Keratinocyte (primary cell): ENCODE results near the gene ITCH. TPM values are rescaled to one million over a fixed set of nuclear protein-coding genes. Genes with fewer than 3 reads are reported as not detected.

ENCODE experiments used
- DNase-seq: peaks from one replicate; pipeline ENCODE4 v3.0.0-alpha.2; 2011; ENCODE audit warnings: low read depth, missing footprints, low spot score
- FAIRE-seq: peaks from 2 replicates; lab custom pipeline; 2011; peaks lifted over from hg19 to GRCh38; lab: Jason Lieb, UNC
- H2AFZ ChIP-seq: 2 replicates; pipeline ENCODE4 v1.6.0; 2012; ENCODE audit warnings: low read length, control low read depth, inconsistent platforms; ENCODE audit not compliant: control insufficient read depth
- H3K27ac ChIP-seq: 2 replicates; pipeline ENCODE4 v1.5.1; 2011; ENCODE audit warnings: low read length; ENCODE audit not compliant: control insufficient read depth, insufficient read depth
- H3K27me3 ChIP-seq: 3 replicates; pipeline ENCODE4 v1.6.0; 2011; ENCODE audit warnings: low read length; ENCODE audit not compliant: control insufficient read depth, insufficient read depth; ENCODE audit errors: extremely low read depth
- H3K36me3 ChIP-seq, 2 experiments: 2 replicates in 1 of 2; 3 replicates in 1 of 2; pipeline ENCODE4 v1.5.1; 2011; ENCODE audit warnings: low read length in 2 of 2, mild to moderate bottlenecking in 1 of 2; ENCODE audit not compliant: control insufficient read depth in 2 of 2, insufficient read depth in 2 of 2; ENCODE audit errors: extremely low read depth in 1 of 2
- H3K4me1 ChIP-seq: 3 replicates; pipeline ENCODE4 v1.5.1; 2011; ENCODE audit warnings: low read length; ENCODE audit not compliant: control insufficient read depth, insufficient read depth; ENCODE audit errors: extremely low read depth
- H3K4me2 ChIP-seq: 3 replicates; pipeline ENCODE4 v1.6.0; 2011; ENCODE audit warnings: low read depth, low read length; ENCODE audit not compliant: control insufficient read depth, insufficient read depth; ENCODE audit errors: extremely low read depth
- H3K4me3 ChIP-seq, 3 experiments: fragments of 200-600 bp in 1 of 3; sonication (generic) in 1 of 3; 2 replicates in 2 of 3; 3 replicates in 1 of 3; pipeline ENCODE4 v1.5.1; 2011 to 2016; ENCODE audit warnings: low read length in 3 of 3, mild to moderate bottlenecking in 3 of 3, control low read depth in 2 of 3, inconsistent platforms in 1 of 3, low read depth in 1 of 3, mixed read lengths in 1 of 3, mixed run types in 1 of 3, moderate library complexity in 1 of 3; ENCODE audit not compliant: control insufficient read depth in 2 of 3, insufficient read depth in 2 of 3; ENCODE audit errors: extremely low read depth in 1 of 3
- H3K79me2 ChIP-seq: 2 replicates; pipeline ENCODE4 v1.6.0; 2012; ENCODE audit warnings: low read length; ENCODE audit not compliant: control insufficient read depth, insufficient read depth
- H3K9ac ChIP-seq: 3 replicates; pipeline ENCODE4 v1.6.0; 2011; ENCODE audit warnings: low read length; ENCODE audit not compliant: control insufficient read depth, insufficient read depth; ENCODE audit errors: extremely low read depth
- H3K9me1 ChIP-seq: 3 replicates; pipeline ENCODE4 v1.6.0; 2011; ENCODE audit warnings: low read length; ENCODE audit not compliant: control insufficient read depth, insufficient read depth; ENCODE audit errors: extremely low read depth
- H3K9me3 ChIP-seq: 2 replicates; pipeline ENCODE4 v1.5.1; 2012; ENCODE audit warnings: low read depth, low read length; ENCODE audit not compliant: control insufficient read depth
- H4K20me1 ChIP-seq: 3 replicates; pipeline ENCODE4 v1.6.0; 2011; ENCODE audit warnings: low read length; ENCODE audit not compliant: control insufficient read depth, insufficient read depth; ENCODE audit errors: extremely low read depth
- EZH2 ChIP-seq: IDR thresholded peaks from one replicate; pipeline ENCODE4 v1.6.1; 2012; ENCODE audit warnings: inconsistent platforms, mild to moderate bottlenecking, low read length, moderate library complexity
- dilution Hi-C: fragments of 300-500 bp; cut with MboI; formaldehyde crosslinking; loops from one replicate; pipeline ENCODE4 v1.7.0; 2020; ENCODE audit warnings: low sequenced_read_pairs; ENCODE audit not compliant: extremely low pct_ligation_motif_present
- polyA plus RNA-seq, 5 experiments: library from polyadenylated mRNA; depleted of rRNA in 3 of 5; stranded (reverse) in 3 of 5; stranded (forward) in 1 of 5; unstranded in 1 of 5; fragments of >200 nt; gene quantifications; 1 replicate in 1 of 5; 2 replicates in 3 of 5; 3 replicates in 1 of 5; pipeline versions ENCODE4 v1.2.1 to v1.2.3, GENCODE V29; 2011 to 2012; ENCODE audit warnings: missing spikeins in 2 of 5, low read depth in 1 of 5, low replicate concordance in 1 of 5
- TF ChIP-seq, protein P1 (sequence below), 3 experiments: IDR thresholded peaks in 1 of 3; conservative IDR thresholded peaks in 1 of 3; optimal IDR thresholded peaks in 1 of 3; 2 replicates in 2 of 3; 3 replicates in 1 of 3; pipeline versions ENCODE3 to v1.5.1; 2011; ENCODE audit warnings: low read length in 3 of 3, mild to moderate bottlenecking in 3 of 3, moderate library complexity in 2 of 3, control low read depth in 1 of 3, inconsistent platforms in 1 of 3; ENCODE audit not compliant: insufficient read depth in 2 of 3; ENCODE audit errors: extremely low read depth in 1 of 3

The ITCH gene
- polyA plus RNA-seq, 1 donor (not counting 4 experiments of a cell fraction or from before 2014, with no cell fraction given): 42.5 TPM

- H3K4me1 ChIP-seq: no peaks in the 10 kb centered on the region
Observed at GRCh38 chr20:34536798-34537394, 173.8 kb downstream of the ITCH start.

DNA sequence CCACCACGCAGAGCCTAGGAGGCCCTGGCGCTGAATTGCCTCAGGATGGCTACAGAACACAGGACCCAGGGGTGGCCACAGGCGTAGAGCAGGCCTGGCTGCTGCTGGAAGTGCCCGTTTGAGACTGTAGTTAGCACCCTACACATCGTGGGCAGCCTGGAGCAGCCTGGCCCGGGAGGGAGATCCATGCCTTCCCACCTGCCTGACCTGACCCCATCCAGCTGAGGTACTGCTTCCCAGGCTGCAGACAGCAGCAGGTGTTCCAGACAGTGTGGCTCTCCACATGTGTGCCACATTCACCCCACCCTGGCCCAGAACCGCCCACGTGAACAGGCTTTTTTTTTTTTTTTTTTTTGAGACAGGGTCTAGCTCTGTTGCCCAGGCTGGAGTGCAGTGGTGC lies 174.6 kb downstream of the ITCH start:
- Histone ChIP-seq H3K9me1 (peaks cover 3% of the 10 kb centered on the region), H3K4me1 (no peaks in the 10 kb centered on the region), H3K4me2 (no peak overlapping the region), H2AFZ (no peak overlapping the region), H3K4me3 (no peak overlapping the region), H3K9ac (no peak overlapping the region), H3K27me3 (no peaks in the 10 kb centered on the region), H4K20me1 (peaks cover 12% of the 10 kb centered on the region), H3K79me2 (peaks cover 2% of the 10 kb centered on the region), H3K9me3 (no peaks in the 10 kb centered on the region), H3K36me3 (peaks cover 53 to 63% of the 10 kb centered on the region in 2 experiments), H3K27ac (no peak overlapping the region)
- dilution Hi-C loops: no loop called here
- no peak for DNase-seq
- TF ChIP-seq, protein P1, sequence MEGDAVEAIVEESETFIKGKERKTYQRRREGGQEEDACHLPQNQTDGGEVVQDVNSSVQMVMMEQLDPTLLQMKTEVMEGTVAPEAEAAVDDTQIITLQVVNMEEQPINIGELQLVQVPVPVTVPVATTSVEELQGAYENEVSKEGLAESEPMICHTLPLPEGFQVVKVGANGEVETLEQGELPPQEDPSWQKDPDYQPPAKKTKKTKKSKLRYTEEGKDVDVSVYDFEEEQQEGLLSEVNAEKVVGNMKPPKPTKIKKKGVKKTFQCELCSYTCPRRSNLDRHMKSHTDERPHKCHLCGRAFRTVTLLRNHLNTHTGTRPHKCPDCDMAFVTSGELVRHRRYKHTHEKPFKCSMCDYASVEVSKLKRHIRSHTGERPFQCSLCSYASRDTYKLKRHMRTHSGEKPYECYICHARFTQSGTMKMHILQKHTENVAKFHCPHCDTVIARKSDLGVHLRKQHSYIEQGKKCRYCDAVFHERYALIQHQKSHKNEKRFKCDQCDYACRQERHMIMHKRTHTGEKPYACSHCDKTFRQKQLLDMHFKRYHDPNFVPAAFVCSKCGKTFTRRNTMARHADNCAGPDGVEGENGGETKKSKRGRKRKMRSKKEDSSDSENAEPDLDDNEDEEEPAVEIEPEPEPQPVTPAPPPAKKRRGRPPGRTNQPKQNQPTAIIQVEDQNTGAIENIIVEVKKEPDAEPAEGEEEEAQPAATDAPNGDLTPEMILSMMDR (optimal IDR thresholded peaks at IDR 0.05 in 1 of 3, IDR thresholded peaks at IDR 0.05 in 1 of 3, conservative IDR thresholded peaks at IDR 0.05 in 1 of 3; ENCODE audit: extremely low read depth in 1 of 3, insufficient read depth in 2 of 3, low read length in 3 of 3): no peak
- no peak for TF ChIP-seq EZH2
- FAIRE-seq: no peak

More at GRCh38 chr20:34536798-34537394, 173.8 kb downstream of the ITCH start:
- TF ChIP-seq, protein P1 (optimal IDR thresholded peaks at IDR 0.05 in 1 of 3, IDR thresholded peaks at IDR 0.05 in 1 of 3, conservative IDR thresholded peaks at IDR 0.05 in 1 of 3; ENCODE audit: extremely low read depth in 1 of 3, insufficient read depth in 2 of 3, low read length in 3 of 3): peak; percentile 28 to 72 (median 36)
- TF ChIP-seq EZH2: no peak
- FAIRE-seq (no peak), DNase-seq (no peak)
- Histone ChIP-seq H3K4me2 (no peak overlapping the region), H3K9me3 (no peaks in the 10 kb centered on the region), H3K79me2 (peaks cover 2% of the 10 kb centered on the region), H4K20me1 (peaks cover 13% of the 10 kb centered on the region), H2AFZ (no peak overlapping the region), H3K4me3 (no peak overlapping the region), H3K9ac (no peak overlapping the region), H3K27me3 (no peaks in the 10 kb centered on the region), H3K27ac (no peak overlapping the region), H3K9me1 (peaks cover 3% of the 10 kb centered on the region), H3K36me3 (peaks cover 55 to 69% of the 10 kb centered on the region in 2 experiments)
- dilution Hi-C loops: no loop called here
